DND-41 (cell line): ENCODE data around the gene EXOC4.

Experiments used
- ATAC-seq: fragments of 200-7000 bp; cut with Tn5 transposase; 3 replicates; pipeline ENCODE4 v1.9.1; 2021; ENCODE audit warnings: low read depth; ENCODE audit not compliant: insufficient read depth
- DNase-seq: peaks from one replicate; pipeline ENCODE4 v3.0.0-alpha.2; 2020
- H2AFZ ChIP-seq: 2 replicates; pipeline ENCODE4 v1.6.0; 2012; ENCODE audit warnings: low read depth, low read length
- H3K27ac ChIP-seq: 2 replicates; pipeline ENCODE4 v1.5.1; 2012; ENCODE audit warnings: low read length, inconsistent platforms
- H3K27me3 ChIP-seq: fragments of 200-600 bp; sonication (generic); 2 replicates; pipeline ENCODE4 v1.6.0; 2012; ENCODE audit warnings: low read length, mild to moderate bottlenecking, inconsistent platforms; ENCODE audit not compliant: insufficient read depth, poor library complexity
- H3K36me3 ChIP-seq: 2 replicates; pipeline ENCODE4 v1.5.1; 2012; ENCODE audit warnings: low read length, inconsistent platforms; ENCODE audit not compliant: insufficient read depth
- H3K4me1 ChIP-seq: 2 replicates; pipeline ENCODE4 v1.5.1; 2012; ENCODE audit warnings: mild to moderate bottlenecking, low read length; ENCODE audit not compliant: insufficient read depth
- H3K4me2 ChIP-seq: 2 replicates; pipeline ENCODE4 v1.6.0; 2012; ENCODE audit warnings: mild to moderate bottlenecking, moderate library complexity, low read length, inconsistent platforms; ENCODE audit not compliant: insufficient read depth
- H3K4me3 ChIP-seq, 2 experiments: fragments of 200-600 bp in 1 of 2; shearing (Covaris generic) in 1 of 2; 2 replicates each; pipeline ENCODE4 v1.5.1; 2012 to 2016; ENCODE audit warnings: inconsistent platforms in 2 of 2, low read length in 2 of 2, mild to moderate bottlenecking in 2 of 2, low read depth in 1 of 2, moderate library complexity in 1 of 2
- H3K79me2 ChIP-seq: 2 replicates; pipeline ENCODE4 v1.6.0; 2012; ENCODE audit warnings: low read length, inconsistent platforms; ENCODE audit not compliant: insufficient read depth
- H3K9ac ChIP-seq: 2 replicates; pipeline ENCODE4 v1.6.0; 2012; ENCODE audit warnings: low read depth, mild to moderate bottlenecking, inconsistent platforms, low read length, moderate library complexity
- H3K9me3 ChIP-seq: 2 replicates; pipeline ENCODE4 v1.5.1; 2012; ENCODE audit warnings: low read length, moderate library complexity, mild to moderate bottlenecking, inconsistent platforms; ENCODE audit not compliant: insufficient read depth, severe bottlenecking
- H4K20me1 ChIP-seq: 2 replicates; pipeline ENCODE4 v1.6.0; 2012; ENCODE audit warnings: low read length; ENCODE audit not compliant: insufficient read depth
- EZH2 ChIP-seq: IDR thresholded peaks from 3 replicates; pipeline ENCODE4 v1.6.1; 2012; ENCODE audit warnings: borderline replicate concordance, low read depth, mild to moderate bottlenecking, moderate library complexity, low read length, inconsistent platforms; ENCODE audit not compliant: severe bottlenecking
- TF ChIP-seq, protein P1 (sequence below): IDR thresholded peaks from 2 replicates; pipeline ENCODE4 v1.5.1; 2012; ENCODE audit warnings: borderline replicate concordance, low read length, moderate library complexity, mild to moderate bottlenecking; ENCODE audit not compliant: poor library complexity, severe bottlenecking; ENCODE audit errors: extremely low read depth

The EXOC4 gene

DNA sequence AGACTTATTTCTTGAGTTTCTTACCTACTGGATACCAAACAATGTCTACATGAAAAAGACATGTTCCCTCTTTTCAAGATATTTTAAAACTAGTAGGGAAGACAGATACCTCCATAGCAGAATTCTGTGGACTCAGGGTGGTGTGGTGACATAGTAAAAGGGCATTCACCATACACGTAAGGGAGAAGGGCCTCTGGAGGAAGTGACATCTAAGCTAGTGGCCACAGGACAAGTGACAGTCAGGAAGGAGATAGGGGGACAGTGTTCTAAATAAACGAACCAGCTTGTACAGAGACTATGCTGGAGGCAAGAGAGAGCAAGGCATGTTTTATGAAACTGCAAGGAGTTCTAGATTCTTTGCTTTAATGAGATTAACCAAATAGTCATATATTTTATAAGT lies 552.5 kb downstream of the EXOC4 start:
- no peak overlapping the region for H2AFZ ChIP-seq
- no peak overlapping the region for H3K9ac ChIP-seq
- H3K27ac ChIP-seq, result no peak overlapping the region
- TF ChIP-seq EZH2, result no peak
- TF ChIP-seq, protein P1, sequence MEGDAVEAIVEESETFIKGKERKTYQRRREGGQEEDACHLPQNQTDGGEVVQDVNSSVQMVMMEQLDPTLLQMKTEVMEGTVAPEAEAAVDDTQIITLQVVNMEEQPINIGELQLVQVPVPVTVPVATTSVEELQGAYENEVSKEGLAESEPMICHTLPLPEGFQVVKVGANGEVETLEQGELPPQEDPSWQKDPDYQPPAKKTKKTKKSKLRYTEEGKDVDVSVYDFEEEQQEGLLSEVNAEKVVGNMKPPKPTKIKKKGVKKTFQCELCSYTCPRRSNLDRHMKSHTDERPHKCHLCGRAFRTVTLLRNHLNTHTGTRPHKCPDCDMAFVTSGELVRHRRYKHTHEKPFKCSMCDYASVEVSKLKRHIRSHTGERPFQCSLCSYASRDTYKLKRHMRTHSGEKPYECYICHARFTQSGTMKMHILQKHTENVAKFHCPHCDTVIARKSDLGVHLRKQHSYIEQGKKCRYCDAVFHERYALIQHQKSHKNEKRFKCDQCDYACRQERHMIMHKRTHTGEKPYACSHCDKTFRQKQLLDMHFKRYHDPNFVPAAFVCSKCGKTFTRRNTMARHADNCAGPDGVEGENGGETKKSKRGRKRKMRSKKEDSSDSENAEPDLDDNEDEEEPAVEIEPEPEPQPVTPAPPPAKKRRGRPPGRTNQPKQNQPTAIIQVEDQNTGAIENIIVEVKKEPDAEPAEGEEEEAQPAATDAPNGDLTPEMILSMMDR, result no peak
- H3K9me3 ChIP-seq, result no peaks in the 10 kb centered on the region
- ATAC-seq (no peak), DNase-seq (no peak)
- no peaks in the 10 kb centered on the region for H4K20me1 ChIP-seq
- H3K36me3 ChIP-seq, result no peaks in the 10 kb centered on the region
- H3K4me3 ChIP-seq, result no peak overlapping the region
- H3K79me2 ChIP-seq, result no peaks in the 10 kb centered on the region
- no peaks in the 10 kb centered on the region for H3K27me3 ChIP-seq
- H3K4me1 ChIP-seq, result no peaks in the 10 kb centered on the region
- H3K4me2 ChIP-seq, result no peak overlapping the region

DNA sequence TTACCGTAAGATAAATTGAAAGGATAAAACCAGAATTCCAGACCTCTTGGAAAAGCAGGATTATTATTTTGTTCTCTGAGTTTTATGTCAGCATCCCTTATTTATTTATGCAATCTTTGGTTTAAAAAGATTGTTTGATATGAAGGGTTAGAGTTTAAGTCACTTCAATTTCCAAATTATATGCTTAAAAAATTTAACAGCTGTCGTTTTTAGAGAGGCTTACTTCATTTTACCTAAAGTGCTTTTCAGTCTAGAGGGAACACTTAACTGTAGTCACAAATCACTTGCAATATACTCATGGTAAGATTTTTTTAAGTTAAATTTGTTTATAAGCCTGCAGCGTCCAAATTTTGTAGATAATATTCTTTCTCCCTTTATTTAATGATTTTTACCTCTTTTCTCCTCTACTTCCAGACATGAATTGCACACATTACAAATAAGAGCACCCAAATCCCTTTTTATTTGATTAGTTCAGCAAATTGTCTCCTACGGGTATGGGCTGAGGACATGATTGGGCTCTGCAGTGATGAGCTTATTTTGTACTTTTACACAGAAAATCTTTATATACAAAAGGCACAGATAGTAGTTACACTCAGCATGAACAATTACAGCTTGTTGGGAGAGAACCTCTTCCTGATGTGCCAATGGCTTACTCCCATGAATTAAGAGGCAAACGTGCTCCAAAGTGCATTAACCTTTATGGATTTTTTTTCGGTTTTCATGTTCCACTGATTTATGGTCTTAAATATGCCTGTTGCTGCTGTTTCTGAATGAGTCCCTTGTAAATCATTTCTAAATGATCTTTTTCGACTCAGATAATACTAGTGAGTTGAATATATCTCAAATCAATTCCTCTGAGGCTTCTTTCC lies 555.0 kb downstream of the EXOC4 start:
- H3K9me3 ChIP-seq, result no peaks in the 10 kb centered on the region
- no peak overlapping the region for H3K4me2 ChIP-seq
- no peaks in the 10 kb centered on the region for H3K27me3 ChIP-seq
- H2AFZ ChIP-seq, result no peak overlapping the region
- no peaks in the 10 kb centered on the region for H3K79me2 ChIP-seq
- TF ChIP-seq, protein P1, result no peak
- TF ChIP-seq EZH2, result no peak
- H3K4me1 ChIP-seq, result peaks cover 6% of the 10 kb centered on the region
- no peak for ATAC-seq
- no peak for DNase-seq
- no peak overlapping the region for H3K9ac ChIP-seq
- H3K27ac ChIP-seq, result no peak overlapping the region
- H3K4me3 ChIP-seq, result no peak overlapping the region
- H4K20me1 ChIP-seq, result no peaks in the 10 kb centered on the region
- no peaks in the 10 kb centered on the region for H3K36me3 ChIP-seq

DNA sequence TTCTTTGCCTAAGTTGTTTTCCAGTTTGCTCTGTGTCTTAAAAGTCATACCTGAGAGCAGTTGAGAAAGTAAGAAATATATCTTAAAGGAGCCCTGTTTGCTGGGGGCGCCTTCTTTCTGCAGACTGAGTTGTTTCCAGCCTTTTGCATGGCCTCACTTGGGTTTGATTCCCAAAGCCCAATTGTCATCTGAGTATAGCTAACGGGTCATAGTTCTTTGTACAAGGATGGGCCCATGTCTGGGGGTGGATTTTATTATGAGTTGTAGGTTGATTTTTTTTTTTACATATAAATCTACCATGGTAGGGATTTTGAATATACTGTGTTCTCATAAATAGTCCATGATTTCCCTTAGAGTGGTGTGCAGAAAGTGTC lies 555.6 kb downstream of the EXOC4 start:
- no peak overlapping the region for H3K4me2 ChIP-seq
- peaks cover 12% of the 10 kb centered on the region for H3K4me1 ChIP-seq
- DNase-seq (no peak), ATAC-seq (no peak)
- H3K27me3 ChIP-seq, result no peaks in the 10 kb centered on the region
- H3K9me3 ChIP-seq, result no peaks in the 10 kb centered on the region
- H3K79me2 ChIP-seq, result no peaks in the 10 kb centered on the region
- no peak overlapping the region for H2AFZ ChIP-seq
- TF ChIP-seq, protein P1, result no peak
- TF ChIP-seq EZH2, result no peak
- no peaks in the 10 kb centered on the region for H4K20me1 ChIP-seq
- no peak overlapping the region for H3K27ac ChIP-seq
- no peaks in the 10 kb centered on the region for H3K36me3 ChIP-seq
- no peak overlapping the region for H3K4me3 ChIP-seq
- no peak overlapping the region for H3K9ac ChIP-seq
